Stomach (tissue), 9 donors: ENCODE data around the gene ENKD1. TPM values are rescaled to one million over a fixed set of nuclear protein-coding genes. Genes with fewer than 3 reads are reported as not detected.

Experiments
- DNase-seq, 2 donors: peaks; one replicate each; pipeline versions ENCODE4 v3.0.0 to v3.0.0-alpha.2; 2013 to 2019
- H3K27ac ChIP-seq, 5 donors: fragments of 200-600 bp in 4 of 5; sonication (generic) in 4 of 5; one replicate each; pipeline ENCODE4 v1.5.1; 2013 to 2019; ENCODE audit warnings: mild to moderate bottlenecking in 1 of 5, moderate library complexity in 1 of 5
- H3K27me3 ChIP-seq, 3 donors: fragments of 200-600 bp; sonication (generic); one replicate each; pipeline ENCODE4 v1.5.1; 2017 to 2019; ENCODE audit warnings: mixed run types in 1 of 3
- H3K36me3 ChIP-seq, 4 donors: fragments of 200-600 bp; sonication (generic); 1 replicate in 3 of 4; 2 replicates in 1 of 4; pipeline ENCODE4 v1.5.1; 2016 to 2019
- H3K4me1 ChIP-seq, 4 donors: fragments of 200-600 bp; sonication (generic); one replicate each; pipeline ENCODE4 v1.5.1; 2016 to 2019
- H3K4me3 ChIP-seq, 4 donors: fragments of 200-600 bp; sonication (generic) in 3 of 4; one replicate each; pipeline ENCODE4 v1.5.1; 2016 to 2019; ENCODE audit warnings: mild to moderate bottlenecking in 1 of 4
- H3K9me3 ChIP-seq, 4 donors: fragments of 200-600 bp; sonication (generic); one replicate each; pipeline ENCODE4 v1.5.1; 2016 to 2019
- EP300 ChIP-seq: sonication (generic); formaldehyde crosslinking; IDR thresholded peaks from one replicate; pipeline ENCODE4 v1.6.1; 2017; ENCODE audit warnings: antibody characterized with exemption
- POLR2A ChIP-seq, 4 donors: fragments of 450-650 bp; IDR thresholded peaks; one replicate each; pipeline ENCODE4 v1.6.1; 2016; ENCODE audit warnings: antibody characterized with exemption in 4 of 4, control low read depth in 2 of 4, mild to moderate bottlenecking in 1 of 4, moderate library complexity in 1 of 4
- POLR2AphosphoS5 ChIP-seq, 3 donors: sonication (generic); formaldehyde crosslinking; IDR thresholded peaks; one replicate each; pipeline ENCODE4 v1.6.1; 2016; ENCODE audit warnings: antibody characterized with exemption in 3 of 3
- WGBS, 5 donors: extraction: QIAGEN DNeasy Blood & Tissue Kit in 3 of 5; methylation state at CpG; one replicate each; pipeline versions ENCODE4 v1.1.5 to v1.1.7; 2013 to 2018; 5-methylcytosine and 5-hydroxymethylcytosine counted together
- intact Hi-C: fragments of 100-400 bp; cut with DNase I; formaldehyde crosslinking; loops from one replicate; pipeline ENCODE4 v1.15.1; 2023; ENCODE audit warnings: low total_unique reads
- polyA plus RNA-seq, 3 donors: library from polyadenylated mRNA; stranded (reverse); fragments of 200-250 nt; gene quantifications; one replicate each; pipeline ENCODE4 v1.2.3, GENCODE V29; 2013
- total RNA-seq, 5 donors: library from RNA; depleted of rRNA; stranded (reverse); fragments of >200 nt; gene quantifications; one replicate each; pipeline versions ENCODE4 v1.1.0 to v1.2.3, GENCODE V29; 2014 to 2016
- TF ChIP-seq, protein P1 (sequence below), 7 experiments: fragments of 450-650 bp in 4 of 7; fragments of 200-600 bp in 3 of 7; sonication (generic) in 3 of 7; IDR thresholded peaks; one replicate each; pipeline ENCODE4 v1.5.1; 2016 to 2019; ENCODE audit warnings: antibody characterized with exemption in 7 of 7, control low read depth in 2 of 7, mild to moderate bottlenecking in 1 of 7
- donor health status: healthy with polysubstance abuse.
- donor health status: Bipolar disorder and iron deficiency.
- donor health status: healthy.

Gene ENKD1
- total and polyA plus RNA-seq, 8 donors: 5.8 to 113 (median 20.1) TPM

GRCh38 chr16:67672739-67673662, 6.5 kb upstream of the ENKD1 start:
- Histone ChIP-seq H3K4me1 (peaks cover 25 to 43% (median 34%) of the 10 kb centered on the region in 4 donors), H3K27me3 (no peaks in the 10 kb centered on the region), H3K4me3 (no peak overlapping the region), H3K27ac (peak overlapping the region; percentile 5 to 86 (median 76)), H3K36me3 (peaks cover 0 to 14% (median 7%) of the 10 kb centered on the region in 4 donors), H3K9me3 (no peaks in the 10 kb centered on the region)
- intact Hi-C loops: no loop called here
- peak; percentile 75 to 83 for DNase-seq
- WGBS, 5 donors: 40 to 55% (median 47%) methylated on average over 9 to 13 of the region's 13 CpGs
- TF ChIP-seq POLR2A (IDR thresholded peaks at IDR 0.05) (no peak), EP300 (no peak), POLR2AphosphoS5 (IDR thresholded peaks at IDR 0.05) (peak in 1 of 3 donors; percentile 4)
- TF ChIP-seq, protein P1, sequence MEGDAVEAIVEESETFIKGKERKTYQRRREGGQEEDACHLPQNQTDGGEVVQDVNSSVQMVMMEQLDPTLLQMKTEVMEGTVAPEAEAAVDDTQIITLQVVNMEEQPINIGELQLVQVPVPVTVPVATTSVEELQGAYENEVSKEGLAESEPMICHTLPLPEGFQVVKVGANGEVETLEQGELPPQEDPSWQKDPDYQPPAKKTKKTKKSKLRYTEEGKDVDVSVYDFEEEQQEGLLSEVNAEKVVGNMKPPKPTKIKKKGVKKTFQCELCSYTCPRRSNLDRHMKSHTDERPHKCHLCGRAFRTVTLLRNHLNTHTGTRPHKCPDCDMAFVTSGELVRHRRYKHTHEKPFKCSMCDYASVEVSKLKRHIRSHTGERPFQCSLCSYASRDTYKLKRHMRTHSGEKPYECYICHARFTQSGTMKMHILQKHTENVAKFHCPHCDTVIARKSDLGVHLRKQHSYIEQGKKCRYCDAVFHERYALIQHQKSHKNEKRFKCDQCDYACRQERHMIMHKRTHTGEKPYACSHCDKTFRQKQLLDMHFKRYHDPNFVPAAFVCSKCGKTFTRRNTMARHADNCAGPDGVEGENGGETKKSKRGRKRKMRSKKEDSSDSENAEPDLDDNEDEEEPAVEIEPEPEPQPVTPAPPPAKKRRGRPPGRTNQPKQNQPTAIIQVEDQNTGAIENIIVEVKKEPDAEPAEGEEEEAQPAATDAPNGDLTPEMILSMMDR (IDR thresholded peaks at IDR 0.05): peak in 5 of 7 experiments; percentile 39 to 78 (median 62)

DNA sequence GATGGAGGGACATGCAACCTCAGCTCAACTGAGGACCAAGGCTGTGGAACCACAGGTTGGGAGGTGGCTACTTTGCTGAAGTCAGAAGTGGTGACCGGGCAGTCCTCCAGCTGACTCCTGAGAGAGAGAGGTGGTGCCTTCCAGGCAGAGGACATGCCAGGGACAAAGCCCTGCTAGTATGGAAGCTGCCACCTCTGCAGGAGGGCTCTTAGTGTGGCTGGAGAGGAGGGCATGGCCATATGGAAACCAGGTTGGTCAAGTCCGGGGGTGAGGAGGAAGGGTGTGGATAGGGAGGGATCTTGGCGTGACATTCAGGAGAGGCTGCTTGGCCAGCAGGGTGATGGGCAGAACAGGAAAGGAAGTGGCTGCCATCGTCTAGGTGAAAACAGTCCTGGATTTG, 5.8 kb upstream of the ENKD1 start:
- peaks cover 32 to 50% (median 41%) of the 10 kb centered on the region in 4 donors for H3K4me1 ChIP-seq

GRCh38 chr16:67669499-67670101, 3.0 kb upstream of the ENKD1 start:
- WGBS, 5 donors: 89 to 92% (median 91%) methylated on average over 10 of the region's 10 CpGs
- TF ChIP-seq POLR2AphosphoS5 (IDR thresholded peaks at IDR 0.05) (no peak), EP300 (no peak), POLR2A (IDR thresholded peaks at IDR 0.05) (no peak)
- TF ChIP-seq, protein P1 (IDR thresholded peaks at IDR 0.05): no peak
- no peak overlapping the region for H3K4me3 ChIP-seq
- no peaks in the 10 kb centered on the region for H3K9me3 ChIP-seq
- H3K27ac ChIP-seq: no peak overlapping the region
- intact Hi-C loops: no loop called here
- peak in 1 of 2 donors; percentile 3 for DNase-seq
- H3K36me3 ChIP-seq: peaks cover 0 to 5% (median 0%) of the 10 kb centered on the region in 4 donors
- no peaks in the 10 kb centered on the region for H3K27me3 ChIP-seq
- H3K4me1 ChIP-seq: peaks cover 42 to 62% (median 58%) of the 10 kb centered on the region in 4 donors

More for the DNA sequence above, 5.8 kb upstream of the ENKD1 start:
- no peaks in the 10 kb centered on the region for H3K27me3 ChIP-seq
- H3K4me3 ChIP-seq: no peak overlapping the region
- peaks cover 0 to 14% (median 7%) of the 10 kb centered on the region in 4 donors for H3K36me3 ChIP-seq
- intact Hi-C loops: no loop called here
- H3K27ac ChIP-seq: peak overlapping the region in 2 of 5 donors; percentile 76 to 78
- no peaks in the 10 kb centered on the region for H3K9me3 ChIP-seq
- TF ChIP-seq, protein P1 (IDR thresholded peaks at IDR 0.05): no peak
- no peak for TF ChIP-seq POLR2AphosphoS5 (IDR thresholded peaks at IDR 0.05)
- no peak for TF ChIP-seq EP300
- TF ChIP-seq POLR2A (IDR thresholded peaks at IDR 0.05): no peak
- no peak for DNase-seq
- 21 to 46% (median 33%) methylated on average over 4 of the region's 4 CpGs for WGBS, 5 donors

DNA sequence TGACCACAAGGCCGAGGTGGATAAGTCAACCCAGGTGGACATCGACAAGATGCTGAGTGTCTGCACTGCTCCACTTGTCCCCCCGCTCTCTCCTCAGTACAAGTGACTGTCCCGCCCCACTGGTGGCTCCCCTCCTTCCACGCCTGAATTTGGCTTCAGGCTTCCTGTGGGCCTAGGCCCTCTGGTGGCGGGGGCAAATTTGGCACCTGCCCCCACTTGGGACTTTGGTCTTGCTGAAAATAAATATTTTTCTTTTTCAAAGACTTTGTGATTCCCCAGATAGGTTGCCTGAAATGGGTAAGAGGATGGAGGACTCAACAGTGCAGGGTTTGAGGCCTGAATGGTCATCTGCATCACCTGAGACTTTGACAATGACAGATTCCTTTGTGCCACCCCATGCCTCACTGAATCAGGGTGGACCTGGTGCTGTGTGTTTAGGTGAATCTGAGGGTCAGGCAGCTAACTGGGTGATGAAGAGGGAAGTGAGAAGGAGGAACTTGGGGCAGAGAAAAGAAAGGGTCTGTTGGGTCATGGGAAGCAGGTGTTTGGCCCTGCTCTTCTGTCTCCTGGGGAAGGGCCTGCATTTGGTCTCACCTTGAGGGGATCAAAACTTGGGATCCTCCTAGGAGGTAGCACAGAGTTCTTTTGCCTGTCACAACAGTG, 2.1 kb upstream of the ENKD1 start:
- Histone ChIP-seq H3K4me1 (peaks cover 33 to 55% (median 50%) of the 10 kb centered on the region in 4 donors), H3K36me3 (peaks cover 0 to 12% (median 3%) of the 10 kb centered on the region in 4 donors), H3K27ac (peak overlapping the region in 3 of 5 donors; percentile 87 to 93 (median 88)), H3K27me3 (no peaks in the 10 kb centered on the region), H3K9me3 (no peaks in the 10 kb centered on the region), H3K4me3 (no peak overlapping the region)
- WGBS, 5 donors: 80 to 94% (median 86%) methylated on average over 6 of the region's 6 CpGs
- intact Hi-C loops: no loop called here
- peak in 1 of 2 donors; percentile 9 for DNase-seq
- TF ChIP-seq POLR2A (IDR thresholded peaks at IDR 0.05) (no peak), POLR2AphosphoS5 (IDR thresholded peaks at IDR 0.05) (no peak), EP300 (no peak)
- TF ChIP-seq, protein P1 (IDR thresholded peaks at IDR 0.05): no peak
